Prostate gland (tissue), 2 donors: ENCODE results near the gene IQSEC3.
"Not testable (repeated sequence)": the region's sequence is repeated elsewhere in the genome, so short reads cannot be mapped to it uniquely, and the experiment has no call there.

ENCODE experiments used
- POLR2A ChIP-seq: fragments of 450-650 bp; IDR thresholded peaks from one replicate; pipeline ENCODE4 v1.6.1; 2016; ENCODE audit warnings: antibody characterized with exemption, mild to moderate bottlenecking
- POLR2AphosphoS5 ChIP-seq: sonication (generic); formaldehyde crosslinking; IDR thresholded peaks from one replicate; pipeline ENCODE4 v1.6.1; 2017; ENCODE audit warnings: antibody characterized with exemption
- TF ChIP-seq, protein P1 (sequence below), 4 experiments: fragments of 200-600 bp in 2 of 4; fragments of 450-650 bp in 2 of 4; sonication (generic) in 2 of 4; IDR thresholded peaks; 1 replicate in 3 of 4; 2 replicates in 1 of 4; pipeline ENCODE4 v1.5.1; 2016 to 2019; ENCODE audit warnings: antibody characterized with exemption in 4 of 4, mild to moderate bottlenecking in 2 of 4, moderate library complexity in 2 of 4

DNA sequence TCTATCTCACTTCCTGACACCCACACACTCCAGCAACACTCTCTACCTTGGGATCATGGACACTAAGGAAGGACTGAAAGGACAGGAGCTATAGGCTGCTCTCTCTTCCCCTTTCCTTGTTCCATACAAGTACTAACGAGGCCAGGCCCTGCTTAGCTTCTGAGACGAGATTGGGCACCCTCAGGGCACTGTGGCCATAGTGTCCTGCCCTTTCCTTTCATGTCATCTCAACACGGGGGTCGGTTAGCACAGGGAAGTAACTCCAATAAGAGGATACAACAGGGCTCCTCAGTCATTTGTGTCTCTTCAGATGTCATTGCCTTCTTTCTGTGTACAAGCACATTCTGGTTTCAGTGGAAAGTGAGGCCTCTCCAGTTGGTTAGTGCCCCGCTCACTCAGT, 15.5 kb upstream of the IQSEC3 start:
- TF ChIP-seq, protein P1, sequence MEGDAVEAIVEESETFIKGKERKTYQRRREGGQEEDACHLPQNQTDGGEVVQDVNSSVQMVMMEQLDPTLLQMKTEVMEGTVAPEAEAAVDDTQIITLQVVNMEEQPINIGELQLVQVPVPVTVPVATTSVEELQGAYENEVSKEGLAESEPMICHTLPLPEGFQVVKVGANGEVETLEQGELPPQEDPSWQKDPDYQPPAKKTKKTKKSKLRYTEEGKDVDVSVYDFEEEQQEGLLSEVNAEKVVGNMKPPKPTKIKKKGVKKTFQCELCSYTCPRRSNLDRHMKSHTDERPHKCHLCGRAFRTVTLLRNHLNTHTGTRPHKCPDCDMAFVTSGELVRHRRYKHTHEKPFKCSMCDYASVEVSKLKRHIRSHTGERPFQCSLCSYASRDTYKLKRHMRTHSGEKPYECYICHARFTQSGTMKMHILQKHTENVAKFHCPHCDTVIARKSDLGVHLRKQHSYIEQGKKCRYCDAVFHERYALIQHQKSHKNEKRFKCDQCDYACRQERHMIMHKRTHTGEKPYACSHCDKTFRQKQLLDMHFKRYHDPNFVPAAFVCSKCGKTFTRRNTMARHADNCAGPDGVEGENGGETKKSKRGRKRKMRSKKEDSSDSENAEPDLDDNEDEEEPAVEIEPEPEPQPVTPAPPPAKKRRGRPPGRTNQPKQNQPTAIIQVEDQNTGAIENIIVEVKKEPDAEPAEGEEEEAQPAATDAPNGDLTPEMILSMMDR (IDR thresholded peaks at IDR 0.05): not testable (repeated sequence)
- TF ChIP-seq POLR2AphosphoS5, POLR2A: not testable (repeated sequence)
